ENCODE results near the gene MTSS2. TPM values are rescaled to one million over a fixed set of nuclear protein-coding genes. Genes with fewer than 3 reads are reported as not detected.

The MTSS2 gene
- total RNA-seq, 4 donors from 2014 or later = 3.4 to 31.1 (median 8.5) TPM

DNA sequence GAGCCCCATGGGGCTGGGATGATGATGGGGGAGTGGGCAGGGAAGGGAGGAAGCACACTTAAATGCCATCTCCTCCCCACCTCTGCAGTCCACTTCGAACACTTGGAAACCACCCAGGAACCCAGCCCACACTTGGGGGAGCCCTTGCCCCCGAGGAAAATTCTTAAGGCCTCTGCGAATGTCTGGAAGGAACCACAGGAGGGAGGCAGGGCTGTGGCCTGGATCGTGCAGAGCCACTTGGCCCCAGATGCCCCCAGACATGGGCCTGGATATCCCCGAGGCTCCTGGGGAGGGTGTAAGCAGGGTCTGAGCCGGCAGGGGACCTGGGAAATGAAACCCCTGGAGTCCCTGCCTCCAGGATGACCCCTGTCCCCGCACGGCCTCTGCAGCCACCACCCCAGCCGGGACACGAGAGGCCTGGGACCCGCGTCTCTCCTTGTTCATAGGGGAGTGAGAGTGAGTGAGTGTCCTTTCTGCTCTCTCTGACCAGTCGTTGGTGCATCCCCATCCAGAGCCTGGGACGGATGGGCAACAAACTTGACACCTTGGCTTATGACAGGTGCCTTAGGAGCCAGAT lies 11.8 kb upstream of the MTSS2 start:
- TF ChIP-seq, protein P1, sequence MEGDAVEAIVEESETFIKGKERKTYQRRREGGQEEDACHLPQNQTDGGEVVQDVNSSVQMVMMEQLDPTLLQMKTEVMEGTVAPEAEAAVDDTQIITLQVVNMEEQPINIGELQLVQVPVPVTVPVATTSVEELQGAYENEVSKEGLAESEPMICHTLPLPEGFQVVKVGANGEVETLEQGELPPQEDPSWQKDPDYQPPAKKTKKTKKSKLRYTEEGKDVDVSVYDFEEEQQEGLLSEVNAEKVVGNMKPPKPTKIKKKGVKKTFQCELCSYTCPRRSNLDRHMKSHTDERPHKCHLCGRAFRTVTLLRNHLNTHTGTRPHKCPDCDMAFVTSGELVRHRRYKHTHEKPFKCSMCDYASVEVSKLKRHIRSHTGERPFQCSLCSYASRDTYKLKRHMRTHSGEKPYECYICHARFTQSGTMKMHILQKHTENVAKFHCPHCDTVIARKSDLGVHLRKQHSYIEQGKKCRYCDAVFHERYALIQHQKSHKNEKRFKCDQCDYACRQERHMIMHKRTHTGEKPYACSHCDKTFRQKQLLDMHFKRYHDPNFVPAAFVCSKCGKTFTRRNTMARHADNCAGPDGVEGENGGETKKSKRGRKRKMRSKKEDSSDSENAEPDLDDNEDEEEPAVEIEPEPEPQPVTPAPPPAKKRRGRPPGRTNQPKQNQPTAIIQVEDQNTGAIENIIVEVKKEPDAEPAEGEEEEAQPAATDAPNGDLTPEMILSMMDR (IDR thresholded peaks at IDR 0.05; ENCODE audit: low read depth) = no peak

DNA sequence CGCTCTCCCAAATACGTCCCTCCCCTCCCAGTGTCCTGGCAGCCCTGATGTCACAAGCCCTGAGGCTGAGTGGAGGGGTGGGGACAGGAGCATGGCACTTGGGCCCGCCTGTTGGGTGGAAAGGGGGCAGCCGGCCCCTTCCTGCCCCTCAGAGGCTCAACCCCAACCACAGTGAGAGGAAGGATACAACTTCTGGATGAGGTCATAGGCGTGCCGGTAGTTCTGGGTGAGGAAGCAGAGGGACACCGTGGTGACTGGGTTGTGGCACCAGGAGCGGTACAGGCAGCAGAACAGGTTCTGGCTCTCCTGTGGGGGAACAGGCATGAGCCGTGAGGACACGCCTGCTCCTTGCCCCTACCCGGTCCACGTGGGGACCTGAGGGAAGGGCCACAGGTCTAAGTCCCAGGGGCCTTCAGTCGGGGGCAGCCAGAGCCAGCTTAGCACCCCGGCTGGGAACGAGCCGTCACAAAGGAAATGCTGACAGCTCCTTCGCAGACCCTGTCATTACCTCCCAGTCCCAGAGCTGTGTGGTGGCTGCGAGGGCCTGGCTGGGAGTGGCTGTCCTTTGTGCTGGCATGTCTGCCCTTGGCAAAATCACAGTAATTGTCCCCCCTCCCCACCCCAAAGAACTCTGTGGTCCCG lies 11.2 kb upstream of the MTSS2 start:
- TF ChIP-seq, protein P1 (IDR thresholded peaks at IDR 0.05; ENCODE audit: low read depth) = no peak

DNA sequence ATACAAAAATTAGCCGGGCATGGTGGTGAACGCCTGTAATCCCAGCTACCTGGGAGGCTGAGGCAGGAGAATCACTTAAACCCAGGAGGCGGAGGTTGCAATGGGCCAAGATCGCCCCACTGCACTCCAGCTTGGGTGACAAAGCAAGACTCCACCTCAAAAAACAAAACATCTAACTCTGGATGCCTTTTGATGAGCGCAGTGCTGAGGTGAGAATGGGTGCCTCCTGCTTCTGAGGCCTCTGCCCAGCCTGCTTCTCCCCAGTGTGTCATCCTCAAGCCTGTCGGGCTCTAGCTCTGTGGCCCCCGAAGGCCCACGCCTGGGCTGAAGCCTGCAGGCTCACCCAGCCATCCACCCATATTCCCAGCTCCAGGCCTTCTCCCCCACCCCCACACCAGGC lies 10.5 kb upstream of the MTSS2 start:
- TF ChIP-seq, protein P1 (IDR thresholded peaks at IDR 0.05; ENCODE audit: low read depth) = no peak

DNA sequence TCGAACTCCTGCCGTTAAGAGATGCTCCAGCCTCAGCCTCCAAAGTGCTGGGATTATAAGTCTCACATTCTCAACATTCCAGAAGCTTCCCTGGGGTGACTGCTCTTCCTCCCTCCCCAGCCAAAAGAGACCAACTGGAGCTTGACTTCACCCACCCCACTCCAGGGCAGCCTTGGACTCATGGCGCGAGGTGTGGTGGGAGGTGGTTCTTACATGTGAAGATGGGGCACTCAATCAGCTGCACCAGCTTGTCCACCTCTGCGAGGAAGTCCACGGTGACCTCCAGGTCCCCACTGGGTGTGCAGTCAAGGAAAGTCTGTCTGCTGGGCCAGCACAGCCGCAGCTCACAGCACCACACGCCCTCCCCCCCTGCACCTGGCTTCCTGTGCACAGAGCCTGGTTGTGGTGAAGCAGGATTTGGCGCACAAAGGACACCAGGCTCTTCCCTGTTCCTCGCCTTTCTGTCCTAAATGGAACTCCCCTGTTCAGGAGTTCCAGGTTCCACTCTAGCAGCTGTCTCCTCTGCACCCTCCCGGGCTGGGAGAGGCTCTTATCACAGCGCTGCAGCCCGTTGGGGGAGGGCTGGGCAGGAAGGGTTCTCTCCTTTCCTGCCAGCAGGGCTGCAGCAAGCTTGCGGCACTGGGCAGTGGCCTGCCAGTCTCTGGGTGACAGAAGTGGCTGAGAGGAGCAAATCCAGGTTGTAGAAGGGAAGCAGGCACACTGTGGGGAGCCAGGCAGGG lies 9.6 kb upstream of the MTSS2 start:
- TF ChIP-seq, protein P1 (IDR thresholded peaks at IDR 0.05; ENCODE audit: low read depth) = no peak

DNA sequence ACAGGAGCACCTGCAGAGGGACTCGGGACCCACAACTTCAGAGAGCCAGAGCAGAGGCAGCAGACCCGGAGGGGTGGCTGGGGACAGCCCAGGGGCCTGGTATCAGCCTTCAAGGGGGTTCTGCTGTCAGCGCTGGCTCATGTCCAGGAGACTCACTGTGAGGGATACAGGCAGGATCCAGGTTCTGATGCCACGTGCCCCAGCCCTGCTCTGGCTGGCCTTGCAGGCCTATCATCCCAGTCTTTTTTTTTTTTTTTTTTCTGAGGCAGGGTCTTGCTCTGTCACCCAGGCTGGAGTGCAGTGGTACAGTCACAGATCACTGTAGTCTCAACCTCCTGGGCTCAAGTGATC lies 9.0 kb upstream of the MTSS2 start:
- TF ChIP-seq, protein P1 (IDR thresholded peaks at IDR 0.05; ENCODE audit: low read depth) = no peak

DNA sequence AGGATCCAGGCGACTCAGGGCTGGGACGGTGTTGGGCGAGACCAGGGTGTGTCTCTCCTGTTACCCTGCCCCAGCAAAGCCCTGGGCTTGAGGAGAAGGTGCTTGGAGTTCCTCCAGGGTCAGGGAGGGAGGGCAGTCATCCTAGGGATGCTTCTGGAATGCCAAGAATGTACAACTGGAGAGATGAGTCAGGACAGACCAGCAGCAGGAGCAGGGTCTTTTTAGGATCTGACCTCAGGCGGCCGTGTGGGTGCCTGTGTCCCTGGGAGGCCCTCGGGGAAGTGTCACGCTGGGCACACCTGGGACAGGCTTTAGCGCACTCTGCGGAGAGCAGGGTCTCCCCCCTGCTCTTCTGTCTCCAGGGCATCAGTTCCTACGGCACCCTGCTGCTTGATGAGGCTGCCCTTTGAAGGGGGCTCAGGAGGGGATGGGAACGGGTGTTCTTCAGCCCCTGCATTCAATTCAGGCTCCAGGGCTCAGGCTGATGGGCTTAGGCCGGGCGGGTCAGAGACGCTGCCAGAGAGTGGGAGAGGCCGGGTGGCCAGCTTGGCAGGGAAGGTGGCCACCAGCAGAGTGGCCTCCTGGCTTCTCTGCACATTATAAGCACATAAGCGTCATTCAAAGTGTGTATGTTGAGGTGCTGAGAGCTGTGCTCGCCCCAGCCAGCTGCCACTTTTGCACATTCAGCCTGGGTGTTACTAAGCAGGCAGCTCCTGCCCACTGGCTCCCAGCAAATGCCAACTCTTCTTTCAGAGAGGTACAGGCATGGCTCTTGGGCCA lies 8.4 kb upstream of the MTSS2 start:
- TF ChIP-seq, protein P1 (IDR thresholded peaks at IDR 0.05; ENCODE audit: low read depth) = no peak
